ENCODE data around the gene CXXC5. TPM values are rescaled to one million over a fixed set of nuclear protein-coding genes. Genes with fewer than 3 reads are reported as not detected.
A peak's percentile ranks its signal among the peaks of the same experiment; 100 is the strongest.

Gene CXXC5
- total and polyA plus RNA-seq, 2 of the 4 experiments (the other 2 are of a cell fraction) = 24.9 to 35.7 TPM

DNA sequence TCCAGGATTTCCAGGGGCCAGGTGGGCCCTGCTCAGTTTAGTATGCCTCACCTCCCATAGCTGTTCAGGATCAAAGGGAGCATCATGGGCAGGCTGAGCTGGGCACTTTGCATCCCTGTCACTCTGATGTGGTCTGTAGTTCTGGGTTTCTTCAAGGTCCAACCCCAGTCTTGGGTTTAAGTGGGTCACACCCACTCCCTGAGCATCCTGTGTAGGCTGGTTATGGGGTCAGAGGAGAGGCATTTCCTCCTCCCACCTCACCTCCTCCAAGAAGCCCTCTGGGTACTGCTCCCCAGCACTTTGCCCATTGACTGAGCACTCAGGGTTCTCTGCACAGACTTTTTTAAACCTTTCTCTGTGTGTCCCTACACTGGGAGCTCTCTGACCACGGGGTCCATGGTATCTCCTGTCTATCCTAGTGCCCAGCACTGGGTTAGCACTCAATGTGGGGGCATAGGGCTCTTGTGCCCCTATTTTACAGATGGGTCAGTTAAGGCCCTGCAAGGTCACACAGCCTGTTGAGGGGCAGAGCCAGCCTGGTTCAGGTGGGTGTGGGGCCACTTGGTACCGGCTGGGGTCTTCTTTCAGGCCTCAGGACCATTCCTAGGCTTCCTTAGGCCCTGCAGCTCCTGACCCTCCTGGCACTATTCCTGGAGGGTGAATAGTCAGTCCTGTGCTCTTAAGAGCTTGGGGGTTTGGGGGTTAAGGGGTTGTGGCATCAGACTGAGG, 19.0 kb downstream of the CXXC5 start:
- H3K4ac ChIP-seq (ENCODE audit: low read depth, low read length) = peak overlapping the region; percentile 89
- peak overlapping the region; percentile 3; the same call in 1 of the 2 replicates for H3K9ac ChIP-seq (ENCODE audit: low read depth, low read length)
- H3K36me3 ChIP-seq (ENCODE audit: control insufficient read depth, insufficient read depth, low read length) = peaks cover 3% of the 10 kb centered on the region; the same call in 1 of the 2 replicates
- TF ChIP-seq POLR2A (IDR thresholded peaks at IDR 0.05; ENCODE audit: low read depth, low read length) = 0 out of 2 replicates have a peak, but pooled peaks have one; percentile 12
- no peak for TF ChIP-seq NFE2L2 (IDR thresholded peaks at IDR 0.05; ENCODE audit: low read depth, low read length)
- POLR2A ChIA-PET (ENCODE audit: unreplicated experiment) = no interaction called here
- 0 out of 2 replicates have a peak overlapping the region, but pooled peaks have one; percentile 18 for H3K56ac ChIP-seq (ENCODE audit: extremely low read depth, insufficient read depth, low read length)
- peaks cover 39 to 91% of the 10 kb centered on the region in 2 experiments for H3K79me1 ChIP-seq (ENCODE audit: low read depth in 1 of 2, low read length in 2 of 2)
- no CpG with 5 or more reads among the region's 2 CpGs for WGBS, 2 experiments (ENCODE audit: extremely low coverage in 2 of 2, insufficient read length in 1 of 2)
- H3K27me3 ChIP-seq (ENCODE audit: control insufficient read depth, insufficient read depth, low read length) = no peaks in the 10 kb centered on the region
- DNase-seq (no peak), ATAC-seq (ENCODE audit: low read depth) (peak; percentile 4)
- H4K8ac ChIP-seq (ENCODE audit: low read depth in 2 of 2, low read length in 2 of 2) = peak overlapping the region; percentile 84 to 94
- no peak overlapping the region for H3K4me3 ChIP-seq (ENCODE audit: insufficient read depth, low read depth, low read length)
- CTCF ChIA-PET = no interaction called here
- peaks cover 24% of the 10 kb centered on the region for H3K4me1 ChIP-seq (ENCODE audit: control insufficient read depth, insufficient read depth, low read length)
- peak overlapping the region; percentile 41 for H2AK5ac ChIP-seq (ENCODE audit: low read depth, low read length)
- no TSS peak for BruUV-seq (replicated peaks)
- in situ Hi-C loops (cut with MboI; ENCODE audit: low sequenced_read_pairs) (no loop called here), intact Hi-C loops (cut with micrococcal nuclease) (no loop called here), dilution Hi-C loops (cut with HindIII; ENCODE audit: low sequenced_read_pairs, unreplicated experiment) (no loop called here)
- peak overlapping the region; percentile 76 for H2BK120ac ChIP-seq (ENCODE audit: low read depth, low read length)
- peak overlapping the region; percentile 29 for H2BK20ac ChIP-seq (ENCODE audit: low read depth, low read length)
- peak overlapping the region; percentile 46 for H3K14ac ChIP-seq (replicated peaks; ENCODE audit: low read depth, low read length)
- peak overlapping the region; percentile 23; the same call in 1 of the 2 replicates for H4K5ac ChIP-seq (ENCODE audit: low read depth, low read length)
- H2AFZ ChIP-seq (replicated peaks; ENCODE audit: low read length, poor library complexity) = peak overlapping the region; percentile 90
- H2BK5ac ChIP-seq (ENCODE audit: low read depth, low read length, poor library complexity, severe bottlenecking) = peak overlapping the region; percentile 47
- H3K9me3 ChIP-seq (ENCODE audit: control insufficient read depth, insufficient read depth, low read length) = no peaks in the 10 kb centered on the region
- peak overlapping the region; percentile 88 for H2AK9ac ChIP-seq (replicated peaks; ENCODE audit: low read depth, low read length, poor library complexity)
- H4K20me1 ChIP-seq (ENCODE audit: insufficient read depth, low read length) = 0 out of 2 replicates have a peak, but pooled peaks cover 3% of the 10 kb centered on the region
- H3K18ac ChIP-seq (ENCODE audit: low read depth, low read length) = no peak overlapping the region
- peaks cover 24% of the 10 kb centered on the region for H3K9me1 ChIP-seq (ENCODE audit: insufficient read depth, low read length)
- H3K4me2 ChIP-seq (ENCODE audit: low read depth, low read length) = 0 out of 2 replicates have a peak overlapping the region, but pooled peaks have one; percentile 78
- H3K23ac ChIP-seq (ENCODE audit: low read depth, low read length) = peak overlapping the region; percentile 26
- peak overlapping the region; percentile 90; the same call in 1 of the 2 replicates for H3K27ac ChIP-seq (ENCODE audit: insufficient read depth, low read length)
- 0 out of 3 replicates have a peak overlapping the region, but pooled peaks have one; percentile 19 for H2BK15ac ChIP-seq (ENCODE audit: low read depth, low read length)
- peak overlapping the region; percentile 31 for H4K91ac ChIP-seq (ENCODE audit: insufficient read depth, low read depth, low read length)

Data from IMR-90 (cell line).